Subcutaneous adipose tissue (tissue), 4 donors: Measurements from ENCODE around the gene DSTYK. TPM values are rescaled to one million over a fixed set of nuclear protein-coding genes. Genes with fewer than 3 reads are reported as not detected.

ENCODE experiments used
- CTCF ChIP-seq: fragments of 450-650 bp; IDR thresholded peaks from one replicate; pipeline ENCODE4 v1.5.1; 2016; ENCODE audit warnings: low read depth, mild to moderate bottlenecking, control low read depth, antibody characterized with exemption, moderate library complexity
- total RNA-seq, 4 donors: library from RNA; depleted of rRNA; stranded (reverse); fragments of >200 nt; gene quantifications; one replicate each; pipeline ENCODE4 v1.1.0, GENCODE V29; 2016

Gene DSTYK
- total RNA-seq, 4 donors from 2014 or later, result 7.2 to 12.3 (median 11.0) TPM

DNA sequence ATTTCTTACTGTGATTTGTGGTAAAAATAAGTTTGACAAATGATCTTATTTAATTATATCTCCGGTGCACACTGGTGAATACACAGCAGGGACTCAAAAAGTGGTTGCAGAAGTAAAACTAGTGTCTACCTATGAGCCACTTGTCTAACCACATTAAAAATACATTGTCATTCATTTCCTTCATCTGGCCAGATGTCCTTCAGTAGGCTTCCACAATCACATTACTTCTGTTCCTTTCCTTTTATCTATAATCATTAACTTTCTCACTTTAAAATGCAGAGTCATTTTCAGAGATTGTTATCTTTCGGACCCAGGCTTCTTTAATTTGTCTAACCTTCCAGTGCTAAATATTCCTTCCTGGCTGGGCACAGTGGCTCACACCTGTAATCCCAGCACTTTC lies 92.8 kb downstream of the DSTYK start:
- no peak for TF ChIP-seq CTCF

DNA sequence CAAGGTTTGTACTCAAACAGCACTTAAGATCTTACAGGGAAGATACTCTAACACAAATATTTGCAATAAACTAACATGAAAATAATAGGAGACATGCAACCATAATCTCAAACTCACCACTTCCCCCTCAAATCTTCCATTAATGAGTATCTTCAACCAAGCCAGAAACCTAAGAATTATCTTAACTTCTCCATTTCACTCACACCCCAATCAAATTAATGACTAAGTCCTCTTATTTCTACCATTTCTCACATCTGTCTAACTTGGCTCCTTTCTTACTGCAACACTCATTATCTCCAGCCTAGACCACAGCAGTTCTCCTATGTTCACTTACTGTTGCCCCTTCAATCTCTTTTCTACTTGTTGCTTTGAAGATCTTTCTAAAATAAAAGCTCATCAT lies 100.1 kb downstream of the DSTYK start:
- no peak for TF ChIP-seq CTCF

- TF ChIP-seq CTCF, result no peak
These were observed 101.8 kb downstream of the DSTYK start for GRCh38 chr1:205109711-205110110.

- TF ChIP-seq CTCF, result no peak
These were observed 102.2 kb downstream of the DSTYK start for GRCh38 chr1:205109269-205109668.

- TF ChIP-seq CTCF, result no peak
These were observed 103.0 kb downstream of the DSTYK start for GRCh38 chr1:205108464-205108863.

GRCh38 chr1:205107327-205107726 lies 104.2 kb downstream of the DSTYK start:
- no peak for TF ChIP-seq CTCF

GRCh38 chr1:205102404-205102803 lies 109.1 kb downstream of the DSTYK start:
- no peak for TF ChIP-seq CTCF
